ENCODE results near the gene FRMD4B.

The FRMD4B gene

GRCh38 chr3:69209413-69209812 is 176.5 kb downstream of the FRMD4B start:
- no peak for TF ChIP-seq CTCF (IDR thresholded peaks at IDR 0.05; ENCODE audit: insufficient read depth, low read length)
- H3K4me3 ChIP-seq (replicated peaks; ENCODE audit: insufficient read depth, low read length) = no peak overlapping the region
- DNase-seq (ENCODE audit: low read depth in 1 of 2, low spot score in 1 of 2) = no peak
- no peak overlapping the region for H3K27ac ChIP-seq (replicated peaks)
- H3K27me3 ChIP-seq (ENCODE audit: insufficient read depth, poor library complexity, severe bottlenecking) = no peaks in the 10 kb centered on the region

GRCh38 chr3:69207031-69207430 is 178.9 kb downstream of the FRMD4B start:
- DNase-seq (ENCODE audit: low read depth in 1 of 2, low spot score in 1 of 2) = no peak
- TF ChIP-seq CTCF (IDR thresholded peaks at IDR 0.05; ENCODE audit: insufficient read depth, low read length) (no peak), POLR2AphosphoS5 (IDR thresholded peaks at IDR 0.05; ENCODE audit: low read depth) (no peak), REST (IDR thresholded peaks at IDR 0.05; ENCODE audit: insufficient replicate concordance, low read depth) (no peak), SPI1 (IDR thresholded peaks at IDR 0.05; ENCODE audit: borderline replicate concordance, low read depth) (no peak), GABPA (IDR thresholded peaks at IDR 0.05; ENCODE audit: low read depth) (no peak)
- Histone ChIP-seq H3K27ac (replicated peaks) (no peak overlapping the region), H3K4me3 (replicated peaks; ENCODE audit: insufficient read depth, low read length) (no peak overlapping the region), H3K27me3 (ENCODE audit: insufficient read depth, poor library complexity, severe bottlenecking) (no peaks in the 10 kb centered on the region)

- Histone ChIP-seq H3K4me3 (replicated peaks; ENCODE audit: insufficient read depth, low read length) (no peak overlapping the region), H3K27me3 (ENCODE audit: insufficient read depth, poor library complexity, severe bottlenecking) (no peaks in the 10 kb centered on the region), H3K27ac (replicated peaks) (no peak overlapping the region)
- TF ChIP-seq REST (IDR thresholded peaks at IDR 0.05; ENCODE audit: insufficient replicate concordance, low read depth) (no peak), POLR2AphosphoS5 (IDR thresholded peaks at IDR 0.05; ENCODE audit: low read depth) (no peak), SPI1 (IDR thresholded peaks at IDR 0.05; ENCODE audit: borderline replicate concordance, low read depth) (no peak), GABPA (IDR thresholded peaks at IDR 0.05; ENCODE audit: low read depth) (no peak), CTCF (IDR thresholded peaks at IDR 0.05; ENCODE audit: insufficient read depth, low read length) (no peak)
- DNase-seq (ENCODE audit: low read depth in 1 of 2, low spot score in 1 of 2) = no peak
Measured at GRCh38 chr3:69205385-69205784, 180.5 kb downstream of the FRMD4B start.

GRCh38 chr3:69204315-69204957 is 181.5 kb downstream of the FRMD4B start:
- no peak for DNase-seq (ENCODE audit: low read depth in 1 of 2, low spot score in 1 of 2)
- TF ChIP-seq SPI1 (IDR thresholded peaks at IDR 0.05; ENCODE audit: borderline replicate concordance, low read depth) (no peak), GABPA (IDR thresholded peaks at IDR 0.05; ENCODE audit: low read depth) (no peak), POLR2AphosphoS5 (IDR thresholded peaks at IDR 0.05; ENCODE audit: low read depth) (no peak), REST (IDR thresholded peaks at IDR 0.05; ENCODE audit: insufficient replicate concordance, low read depth) (no peak), CTCF (IDR thresholded peaks at IDR 0.05; ENCODE audit: insufficient read depth, low read length) (no peak)
- H3K27ac ChIP-seq (replicated peaks) = no peak overlapping the region
- H3K27me3 ChIP-seq (ENCODE audit: insufficient read depth, poor library complexity, severe bottlenecking) = no peaks in the 10 kb centered on the region
- no peak overlapping the region for H3K4me3 ChIP-seq (replicated peaks; ENCODE audit: insufficient read depth, low read length)
